HG03558 (cell line): Measurements from ENCODE around the gene ADAM12.

ENCODE experiments used
- ATAC-seq: cut with Tn5 transposase; IDR thresholded peaks from one replicate; pipeline ENCODE4 v1.9.1; 2021; ENCODE audit warnings: moderate number of reproducible peaks; ENCODE audit not compliant: unreplicated experiment; ENCODE audit errors: extremely low read depth

Gene ADAM12

GRCh38 chr10:126128581-126128980, 259.7 kb downstream of the ADAM12 start:
- no peak for ATAC-seq

GRCh38 chr10:126127481-126128029, 260.7 kb downstream of the ADAM12 start:
- ATAC-seq, result no peak

- no peak for ATAC-seq
These were observed 261.4 kb downstream of the ADAM12 start for GRCh38 chr10:126126866-126127265.

- ATAC-seq, result no peak
These were observed 262.3 kb downstream of the ADAM12 start for GRCh38 chr10:126126023-126126422.

GRCh38 chr10:126124668-126125349, 263.5 kb downstream of the ADAM12 start:
- ATAC-seq, result no peak

GRCh38 chr10:126124046-126124445, 264.2 kb downstream of the ADAM12 start:
- no peak for ATAC-seq

- ATAC-seq, result no peak
These were observed 264.8 kb downstream of the ADAM12 start for GRCh38 chr10:126123466-126123865.

GRCh38 chr10:126122881-126123280, 265.4 kb downstream of the ADAM12 start:
- no peak for ATAC-seq

- ATAC-seq, result no peak
These were observed 268.7 kb downstream of the ADAM12 start for GRCh38 chr10:126119599-126119998.

- no peak for ATAC-seq
These were observed 269.8 kb downstream of the ADAM12 start for GRCh38 chr10:126118476-126118875.

- ATAC-seq, result no peak
These were observed 271.1 kb downstream of the ADAM12 start for GRCh38 chr10:126117196-126117595.

GRCh38 chr10:126115886-126116285, 272.4 kb downstream of the ADAM12 start:
- no peak for ATAC-seq

GRCh38 chr10:126114884-126115555, 273.3 kb downstream of the ADAM12 start:
- ATAC-seq, result no peak

- ATAC-seq, result no peak
These were observed 276.8 kb downstream of the ADAM12 start for GRCh38 chr10:126111516-126111915.

- no peak for ATAC-seq
These were observed 277.6 kb downstream of the ADAM12 start for GRCh38 chr10:126110489-126111180.

GRCh38 chr10:126109893-126110292, 278.4 kb downstream of the ADAM12 start:
- no peak for ATAC-seq

- no peak for ATAC-seq
These were observed 279.6 kb downstream of the ADAM12 start for GRCh38 chr10:126108693-126109092.

- no peak for ATAC-seq
These were observed 283.5 kb downstream of the ADAM12 start for GRCh38 chr10:126104767-126105166.

GRCh38 chr10:126102636-126103035, 285.6 kb downstream of the ADAM12 start:
- ATAC-seq, result no peak

GRCh38 chr10:126101736-126102135, 286.5 kb downstream of the ADAM12 start:
- peak; percentile 65 for ATAC-seq

GRCh38 chr10:126101325-126101724, 287.0 kb downstream of the ADAM12 start:
- ATAC-seq, result no peak
